Measurements from ENCODE around the gene ZNF48. TPM values are rescaled to one million over a fixed set of nuclear protein-coding genes. Genes with fewer than 3 reads are reported as not detected.

The ZNF48 gene
- polyA plus RNA-seq, 1 of the 3 experiments (the other 2 are of a cell fraction): 8.8 TPM

DNA sequence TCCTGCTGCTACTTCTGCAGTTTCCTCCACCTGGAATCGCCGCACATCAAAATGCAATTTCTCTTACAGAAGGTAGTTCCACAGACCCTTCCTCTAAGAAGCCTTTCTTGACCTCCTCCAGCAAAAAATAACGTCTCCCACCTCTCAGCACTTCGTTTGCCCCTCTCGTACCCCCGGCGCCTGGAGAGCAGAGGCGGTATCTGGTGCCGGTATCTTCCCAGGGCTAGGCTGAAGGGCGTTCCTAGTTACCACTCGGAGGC is 34.1 kb downstream of the ZNF48 start:
- peaks cover 2 to 15% of the 10 kb centered on the region in 2 experiments for H3K36me3 ChIP-seq (replicated peaks in 1 of 2; ENCODE audit: control insufficient read depth in 1 of 2, insufficient read depth in 2 of 2, low read length in 1 of 2)
- H4K20me1 ChIP-seq (ENCODE audit: insufficient read depth): no peaks in the 10 kb centered on the region
- DNase-seq: no peak
- ChIA-PET POLR2A (interaction anchor here (0.7 to 1.7 kb wide), 13 partner anchors 11 to 230 kb away, joined by 3 to 15 read pairs (median 4); partner anchors contain the start of genes ZNF688, ZNF689, ZNF768 and ZNF785), CTCF (interaction anchor here (0.6 to 2.8 kb wide), 40 partner anchors 10 to 268 kb away, joined by 3 to 27 read pairs (median 4); partner anchors contain the start of genes SEPHS2, ZNF747 and ZNF768)
- H3K9ac ChIP-seq: peak overlapping the region; percentile 63
- peak overlapping the region; percentile 87 for H2AFZ ChIP-seq (ENCODE audit: low read depth)
- no peaks in the 10 kb centered on the region for H3K9me3 ChIP-seq
- H3K79me2 ChIP-seq (ENCODE audit: insufficient read depth): peaks cover 43% of the 10 kb centered on the region
- no peak for TF ChIP-seq NFIC (IDR thresholded peaks at IDR 0.05; ENCODE audit: borderline replicate concordance)
- peak overlapping the region; percentile 69 to 82 for H3K4me3 ChIP-seq (ENCODE audit: low read depth in 2 of 2, low read length in 1 of 2)
- H3K4me2 ChIP-seq: peak overlapping the region; percentile 90
- peak overlapping the region in 1 of 2 experiments; percentile 7; a peak in 1 of 4 replicates for H3K27ac ChIP-seq (ENCODE audit: low read depth in 2 of 2, low read length in 1 of 2)
- no peaks in the 10 kb centered on the region for H3K9me2 ChIP-seq
- H3F3A ChIP-seq (replicated peaks; ENCODE audit: insufficient read depth): no peaks in the 10 kb centered on the region
- H3K4me1 ChIP-seq (ENCODE audit: control insufficient read depth in 1 of 2, insufficient read depth in 2 of 2, low read depth in 1 of 2, low read length in 1 of 2): peaks cover 6 to 10% of the 10 kb centered on the region in 2 experiments; a peak in 1 of 4 replicates
- 1% methylated on average over 11 of the region's 11 CpGs for WGBS (ENCODE audit: low lambda C conversion rate)
- no peaks in the 10 kb centered on the region for H3K27me3 ChIP-seq (ENCODE audit: insufficient read depth)

DNA sequence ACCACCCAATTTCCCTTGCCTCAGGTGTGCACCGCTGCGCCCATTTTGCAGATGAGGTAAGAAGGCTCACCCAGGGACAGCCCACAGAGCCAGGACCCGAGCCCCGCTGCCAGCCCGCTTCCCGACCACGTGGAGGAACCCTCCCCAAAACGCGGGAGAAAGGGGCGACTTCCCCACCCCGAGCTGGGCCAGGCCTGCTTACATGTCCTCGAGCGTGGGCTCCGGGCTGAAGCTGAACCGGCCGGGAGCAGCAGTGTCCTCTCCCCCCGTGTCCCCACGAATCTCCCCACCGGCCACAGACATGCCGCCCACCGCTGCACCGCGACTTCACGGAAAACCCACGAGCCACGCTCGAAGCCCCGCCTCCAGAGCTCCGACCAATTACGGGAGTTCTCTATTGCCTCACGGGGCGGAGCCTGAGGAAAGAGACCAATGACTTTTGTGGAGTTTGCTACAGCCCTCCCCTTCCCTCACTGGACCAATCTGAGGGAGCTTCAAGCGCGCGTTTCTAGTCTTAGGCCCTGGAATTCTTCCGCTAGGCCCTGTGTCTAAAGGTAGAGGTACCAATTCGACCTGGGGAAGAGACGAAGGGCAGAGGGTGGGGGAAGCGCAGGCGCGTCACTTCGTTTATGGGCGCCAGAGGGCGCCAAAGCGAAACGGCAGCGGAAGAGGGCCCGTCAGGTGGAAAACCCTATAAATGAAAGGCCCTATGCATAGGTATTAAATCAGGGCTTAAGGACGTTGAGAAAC is 34.6 kb downstream of the ZNF48 start, which contains the start of gene DCTPP1:
TSS of gene DCTPP1 (minus strand) at position 353 of the 750 bp plus-strand sequence. CDS start at position 303, 50 bp downstream.
- DNase-seq: peak; percentile 94
- no peaks in the 10 kb centered on the region for H3F3A ChIP-seq (replicated peaks; ENCODE audit: insufficient read depth)
- ChIA-PET POLR2A (interaction anchor here (0.6 to 1.7 kb wide), 14 partner anchors 11 to 229 kb away, joined by 3 to 15 read pairs (median 4); partner anchors contain the start of genes ZNF688, ZNF689, ZNF768 and ZNF785), CTCF (interaction anchor here (0.6 to 2.8 kb wide), 41 partner anchors 11 to 267 kb away, joined by 3 to 27 read pairs (median 4); partner anchors contain the start of genes FBRS, SEPHS2, ZNF747 and ZNF768)
- H3K9me2 ChIP-seq: no peaks in the 10 kb centered on the region
- peaks cover 43% of the 10 kb centered on the region for H3K79me2 ChIP-seq (ENCODE audit: insufficient read depth)
- H3K4me1 ChIP-seq (ENCODE audit: control insufficient read depth in 1 of 2, insufficient read depth in 2 of 2, low read depth in 1 of 2, low read length in 1 of 2): peaks cover 6 to 10% of the 10 kb centered on the region in 2 experiments; a peak in 1 of 4 replicates
- peaks cover 0 to 15% of the 10 kb centered on the region in 2 experiments for H3K36me3 ChIP-seq (replicated peaks in 1 of 2; ENCODE audit: control insufficient read depth in 1 of 2, insufficient read depth in 2 of 2, low read length in 1 of 2)
- no peaks in the 10 kb centered on the region for H4K20me1 ChIP-seq (ENCODE audit: insufficient read depth)
- H3K4me3 ChIP-seq (ENCODE audit: low read depth in 2 of 2, low read length in 1 of 2): peak within 1 kb of the TSS; percentile 69 to 82
- no peaks in the 10 kb centered on the region for H3K9me3 ChIP-seq
- H3K9ac ChIP-seq: peak within 1 kb of the TSS; percentile 63
- TF ChIP-seq, protein P1, sequence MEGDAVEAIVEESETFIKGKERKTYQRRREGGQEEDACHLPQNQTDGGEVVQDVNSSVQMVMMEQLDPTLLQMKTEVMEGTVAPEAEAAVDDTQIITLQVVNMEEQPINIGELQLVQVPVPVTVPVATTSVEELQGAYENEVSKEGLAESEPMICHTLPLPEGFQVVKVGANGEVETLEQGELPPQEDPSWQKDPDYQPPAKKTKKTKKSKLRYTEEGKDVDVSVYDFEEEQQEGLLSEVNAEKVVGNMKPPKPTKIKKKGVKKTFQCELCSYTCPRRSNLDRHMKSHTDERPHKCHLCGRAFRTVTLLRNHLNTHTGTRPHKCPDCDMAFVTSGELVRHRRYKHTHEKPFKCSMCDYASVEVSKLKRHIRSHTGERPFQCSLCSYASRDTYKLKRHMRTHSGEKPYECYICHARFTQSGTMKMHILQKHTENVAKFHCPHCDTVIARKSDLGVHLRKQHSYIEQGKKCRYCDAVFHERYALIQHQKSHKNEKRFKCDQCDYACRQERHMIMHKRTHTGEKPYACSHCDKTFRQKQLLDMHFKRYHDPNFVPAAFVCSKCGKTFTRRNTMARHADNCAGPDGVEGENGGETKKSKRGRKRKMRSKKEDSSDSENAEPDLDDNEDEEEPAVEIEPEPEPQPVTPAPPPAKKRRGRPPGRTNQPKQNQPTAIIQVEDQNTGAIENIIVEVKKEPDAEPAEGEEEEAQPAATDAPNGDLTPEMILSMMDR (IDR thresholded peaks at IDR 0.05): peak; percentile 85
- TF ChIP-seq FOXJ3 (CRISPR knock-in tag; IDR thresholded peaks at IDR 0.05) (no peak), TAF1 (IDR thresholded peaks at IDR 0.05; ENCODE audit: borderline replicate concordance, low read depth, low read length) (peak; percentile 68), EP300 (IDR thresholded peaks at IDR 0.05; ENCODE audit: borderline replicate concordance in 1 of 2, low read depth in 1 of 2, low read length in 1 of 2) (no peak), GATA2 (CRISPR knock-in tag; IDR thresholded peaks at IDR 0.05) (no peak), ELF1 (IDR thresholded peaks at IDR 0.05) (peak; percentile 72), RXRA (IDR thresholded peaks at IDR 0.05; ENCODE audit: borderline replicate concordance, low read depth) (no peak), MEF2A (IDR thresholded peaks at IDR 0.05; ENCODE audit: borderline replicate concordance, low read depth) (no peak), RCOR1 (IDR thresholded peaks at IDR 0.05; ENCODE audit: low read length) (no peak; the same call in 1 of the 2 replicates), SIN3A (IDR thresholded peaks at IDR 0.05; ENCODE audit: borderline replicate concordance, low read depth, low read length) (no peak), SMC3 (IDR thresholded peaks at IDR 0.05; ENCODE audit: low read depth, low read length) (peak; percentile 81), JUND (IDR thresholded peaks at IDR 0.05) (no peak), MXI1 (IDR thresholded peaks at IDR 0.05; ENCODE audit: low read depth, low read length) (peak; percentile 97), NRF1 (IDR thresholded peaks at IDR 0.05; ENCODE audit: low read depth, low read length) (peak; percentile 64), RFX5 (IDR thresholded peaks at IDR 0.05; ENCODE audit: low read length) (peak; percentile 80), POLR2AphosphoS5 (IDR thresholded peaks at IDR 0.05; ENCODE audit: low read depth, low read length) (peak; percentile 52; the same call in 1 of the 2 replicates), RAD21 (IDR thresholded peaks at IDR 0.05; ENCODE audit: low read length) (peak; percentile 74)
- TF ChIP-seq, protein P2, sequence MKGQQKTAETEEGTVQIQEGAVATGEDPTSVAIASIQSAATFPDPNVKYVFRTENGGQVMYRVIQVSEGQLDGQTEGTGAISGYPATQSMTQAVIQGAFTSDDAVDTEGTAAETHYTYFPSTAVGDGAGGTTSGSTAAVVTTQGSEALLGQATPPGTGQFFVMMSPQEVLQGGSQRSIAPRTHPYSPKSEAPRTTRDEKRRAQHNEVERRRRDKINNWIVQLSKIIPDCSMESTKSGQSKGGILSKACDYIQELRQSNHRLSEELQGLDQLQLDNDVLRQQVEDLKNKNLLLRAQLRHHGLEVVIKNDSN (IDR thresholded peaks at IDR 0.05; ENCODE audit: borderline replicate concordance, low read depth): 0 out of 2 replicates have a peak, but pooled peaks have one; percentile 20
- TF ChIP-seq, protein P3, sequence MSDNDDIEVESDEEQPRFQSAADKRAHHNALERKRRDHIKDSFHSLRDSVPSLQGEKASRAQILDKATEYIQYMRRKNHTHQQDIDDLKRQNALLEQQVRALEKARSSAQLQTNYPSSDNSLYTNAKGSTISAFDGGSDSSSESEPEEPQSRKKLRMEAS (IDR thresholded peaks at IDR 0.05; ENCODE audit: low read depth): peak; percentile 92
- H2AFZ ChIP-seq (ENCODE audit: low read depth): peak within 1 kb of the TSS; percentile 89
- WGBS (ENCODE audit: low lambda C conversion rate): 1% methylated on average over 38 of the region's 49 CpGs
- H3K27ac ChIP-seq (ENCODE audit: low read depth in 2 of 2, low read length in 1 of 2): peak within 1 kb of the TSS; percentile 41 to 56; a peak in 3 of 4 replicates
- H3K4me2 ChIP-seq: peak within 1 kb of the TSS; percentile 90
- no peaks in the 10 kb centered on the region for H3K27me3 ChIP-seq (ENCODE audit: insufficient read depth)

Data from SK-N-SH (cell line).